Erythroblast (primary cell): ENCODE data around the gene RGL4.
"Not testable (repeated sequence)": the region's sequence is repeated elsewhere in the genome, so short reads cannot be mapped to it uniquely, and the experiment has no call there.

Experiments used
- GATA1 ChIP-seq: IDR thresholded peaks from 2 replicates; pipeline ENCODE4 v1.6.1; 2011; ENCODE audit warnings: low read depth, mild to moderate bottlenecking, control low read depth, low read length, moderate library complexity
- POLR2A ChIP-seq: IDR thresholded peaks from 2 replicates; pipeline ENCODE4 v1.6.1; 2011; ENCODE audit warnings: mild to moderate bottlenecking, low read length

DNA sequence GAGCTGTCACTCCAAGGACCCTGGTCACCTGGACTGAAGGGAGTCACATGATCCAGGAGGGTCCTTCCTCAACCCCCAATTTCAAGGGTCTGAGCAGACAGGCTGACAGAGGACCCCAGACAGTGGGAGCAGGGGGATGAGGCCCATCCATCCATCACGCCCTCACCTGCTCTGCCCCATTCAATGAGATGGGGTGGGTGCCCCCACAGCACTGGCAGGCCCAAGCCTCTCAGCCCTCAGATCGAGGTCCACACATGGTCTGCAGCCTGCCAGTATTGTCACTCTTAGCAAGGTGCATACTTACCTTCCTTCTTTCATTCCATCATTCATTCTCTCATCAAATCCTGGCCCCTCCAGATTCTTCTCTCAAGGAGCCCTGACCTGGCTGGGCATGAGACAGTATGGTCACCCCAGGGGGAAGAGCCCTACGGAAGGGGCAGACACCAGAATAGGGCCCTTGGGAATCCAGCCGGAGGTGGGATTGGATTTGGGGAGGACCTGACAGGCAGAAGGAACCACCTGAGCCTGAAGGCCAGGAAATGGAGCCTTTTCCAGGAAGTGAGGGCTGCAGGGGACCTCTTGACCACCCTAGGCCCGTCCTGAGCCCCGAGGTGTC is 15.8 kb upstream of the RGL4 start:
- TF ChIP-seq POLR2A, GATA1: not testable (repeated sequence)
